WTC11 (cell line): ENCODE data around the gene TASP1. TPM values are rescaled to one million over a fixed set of nuclear protein-coding genes. Genes with fewer than 3 reads are reported as not detected.

Experiments used
- ATAC-seq: fragments of 200-7000 bp; cut with Tn5 transposase; 2 replicates; pipeline ENCODE4 v1.10.0; 2021; ENCODE audit warnings: mild to moderate bottlenecking, moderate library complexity
- CTCF ChIA-PET: fragments of 300-600 bp; sonication (Branson Sonifier 250); formaldehyde crosslinking; loops from one replicate; lab custom pipeline; 2021; ENCODE audit warnings: antibody characterized with exemption; lab: Charles Lee
- POLR2A ChIA-PET: fragments of 350-600 bp; sonication (Branson Sonifier 250); formaldehyde crosslinking; loops from one replicate; lab custom pipeline; 2021; ENCODE audit warnings: antibody characterized with exemption; lab: Charles Lee
- DNase-seq: peaks from one replicate; pipeline ENCODE4 v3.0.0; 2021; ENCODE audit warnings: low spot score
- H3K27ac Mint-ChIP-seq: 2 replicates; pipeline ENCODE4 v1.8.0; 2021; ENCODE audit warnings: mixed read lengths
- H3K27me3 Mint-ChIP-seq: 2 replicates; pipeline ENCODE4 v1.8.0; 2021; ENCODE audit warnings: low read depth, mild to moderate bottlenecking, moderate library complexity, mixed read lengths
- H3K36me3 Mint-ChIP-seq: 2 replicates; pipeline ENCODE4 v1.8.0; 2021; ENCODE audit warnings: mixed read lengths
- H3K4me1 Mint-ChIP-seq: 2 replicates; pipeline ENCODE4 v1.8.0; 2022; ENCODE audit warnings: mixed read lengths
- H3K4me3 Mint-ChIP-seq: 2 replicates; pipeline ENCODE4 v1.8.0; 2021; ENCODE audit warnings: mild to moderate bottlenecking, moderate library complexity, mixed read lengths
- H3K9me3 Mint-ChIP-seq: 2 replicates; pipeline ENCODE4 v1.8.0; 2021; ENCODE audit warnings: mixed read lengths
- AFF4 ChIP-seq: sonication (generic); formaldehyde crosslinking; IDR thresholded peaks from 2 replicates; pipeline ENCODE4 v1.8.1; 2023; ENCODE audit warnings: mild to moderate bottlenecking, missing genetic modification reagents, borderline replicate concordance
- AR ChIP-seq: fragments of 250-450 bp; sonication (Bioruptor Pico); IDR thresholded peaks from 2 replicates; pipeline ENCODE4 v1.9.0; 2021; ENCODE audit warnings: mild to moderate bottlenecking
- ATF1 ChIP-seq: sonication (generic); formaldehyde crosslinking; IDR thresholded peaks from 2 replicates; pipeline ENCODE4 v1.8.1; 2023; ENCODE audit warnings: mild to moderate bottlenecking, moderate library complexity, missing genetic modification reagents
- ATF3 ChIP-seq: sonication (generic); formaldehyde crosslinking; conservative IDR thresholded peaks from 2 replicates; pipeline ENCODE4 v1.8.1; 2022; ENCODE audit warnings: mild to moderate bottlenecking, missing genetic modification reagents
- CTCF ChIP-seq: fragments of 200-600 bp; IDR thresholded peaks from 2 replicates; pipeline ENCODE4 v1.8.0; 2022; ENCODE audit warnings: antibody characterized with exemption
- ETV6 ChIP-seq: sonication (generic); formaldehyde crosslinking; IDR thresholded peaks from 2 replicates; pipeline ENCODE4 v1.8.1; 2022; ENCODE audit warnings: mild to moderate bottlenecking, missing genetic modification reagents
- FOXK1 ChIP-seq: sonication (generic); formaldehyde crosslinking; IDR thresholded peaks from 2 replicates; pipeline ENCODE4 v1.8.0; 2022; ENCODE audit warnings: mild to moderate bottlenecking, moderate library complexity, missing genetic modification reagents
- GTF2I ChIP-seq: fragments of 250-450 bp; sonication (Bioruptor Pico); conservative IDR thresholded peaks from 2 replicates; pipeline ENCODE4 v1.4.0; 2021; ENCODE audit warnings: mild to moderate bottlenecking
- HMGA2 ChIP-seq: fragments of 250-450 bp; sonication (Bioruptor Pico); IDR thresholded peaks from 2 replicates; pipeline ENCODE4 v1.4.0; 2021; ENCODE audit warnings: mild to moderate bottlenecking, moderate library complexity
- MAX ChIP-seq: sonication (generic); formaldehyde crosslinking; IDR thresholded peaks from 2 replicates; pipeline ENCODE4 v1.8.0; 2022; ENCODE audit warnings: mild to moderate bottlenecking, missing genetic modification reagents
- RORB ChIP-seq: fragments of 250-450 bp; sonication (Bioruptor Pico); IDR thresholded peaks from 2 replicates; pipeline ENCODE4 v1.9.0; 2021; ENCODE audit warnings: mild to moderate bottlenecking
- total RNA-seq: library from RNA; stranded (reverse); gene quantifications from 3 replicates; pipeline ENCODE4 v1.2.3, GENCODE V29; 2021

The TASP1 gene
- total RNA-seq, 1 experiment from 2014 or later: 12.4 TPM

- TF ChIP-seq AR (CRISPR knock-in tag) (no peak), AFF4 (CRISPR knock-in tag) (no peak), RORB (CRISPR knock-in tag) (no peak)
These were observed 89.3 kb downstream of the TASP1 start (continued) for GRCh38 chr20:13549451-13549850.

- Mint-ChIP-seq H3K9me3 (no peaks in the 10 kb centered on the region), H3K27ac (peak overlapping the region; percentile 77; the same call in 1 of the 2 replicates), H3K4me1 (peaks cover 8% of the 10 kb centered on the region), H3K4me3 (no peak overlapping the region), H3K36me3 (no peaks in the 10 kb centered on the region), H3K27me3 (no peaks in the 10 kb centered on the region)
- ChIA-PET CTCF (interaction anchor here (0.5 to 6.2 kb wide), 52 partner anchors 9 to 621 kb away, joined by 3 to 153 read pairs (median 5); no protein-coding TSS in a partner anchor), POLR2A (interaction anchor here (1.0 to 1.7 kb wide), 2 partner anchors 17 to 87 kb away, joined by 3 to 4 read pairs; no protein-coding TSS in a partner anchor)
- DNase-seq (peak; percentile 89), ATAC-seq (peak; percentile 81)
- TF ChIP-seq CTCF (peak; percentile 74), ETV6 (CRISPR knock-in tag) (no peak), FOXK1 (CRISPR knock-in tag) (0 out of 2 replicates have a peak, but pooled peaks have one; percentile 35), HMGA2 (CRISPR knock-in tag) (no peak)
These were observed 92.1 kb downstream of the TASP1 start for GRCh38 chr20:13546497-13547131.

GRCh38 chr20:13545790-13546189 is 92.9 kb downstream of the TASP1 start:
- ChIA-PET CTCF (interaction anchor here (0.5 to 6.2 kb wide), 32 partner anchors 8 to 621 kb away, joined by 3 to 153 read pairs (median 5); no protein-coding TSS in a partner anchor), POLR2A (interaction anchor here (1.7 kb wide), 1 partner anchor 16 kb away, joined by 4 read pairs; no protein-coding TSS in a partner anchor)
- no peaks in the 10 kb centered on the region for H3K9me3 Mint-ChIP-seq
- ATAC-seq: no peak
- TF ChIP-seq ATF1 (CRISPR knock-in tag) (no peak), ATF3 (no peak), GTF2I (CRISPR knock-in tag) (no peak), MAX (CRISPR knock-in tag) (no peak)
- H3K4me1 Mint-ChIP-seq: peaks cover 8% of the 10 kb centered on the region
- H3K36me3 Mint-ChIP-seq: no peaks in the 10 kb centered on the region
- no peak overlapping the region for H3K27ac Mint-ChIP-seq
- DNase-seq: no peak
- H3K27me3 Mint-ChIP-seq: no peaks in the 10 kb centered on the region
- no peak overlapping the region for H3K4me3 Mint-ChIP-seq
